GM21737 (cell line): ENCODE results near the gene ATP1A2.

ENCODE experiments used
- ATAC-seq: cut with Tn5 transposase; IDR thresholded peaks from one replicate; pipeline ENCODE4 v1.9.1; 2021; ENCODE audit warnings: mild to moderate bottlenecking, moderate library complexity; ENCODE audit not compliant: unreplicated experiment

ATP1A2 gene

GRCh38 chr1:160168609-160169369 is 53.2 kb downstream of the ATP1A2 start:
- ATAC-seq = no peak

GRCh38 chr1:160169553-160170399 is 54.2 kb downstream of the ATP1A2 start:
- peak; percentile 68 for ATAC-seq

- ATAC-seq = no peak
These were observed 55.8 kb downstream of the ATP1A2 start for GRCh38 chr1:160171354-160171753.

GRCh38 chr1:160171980-160172379 is 56.4 kb downstream of the ATP1A2 start:
- no peak for ATAC-seq

- no peak for ATAC-seq
These were observed 61.7 kb downstream of the ATP1A2 start for GRCh38 chr1:160177231-160177630.

GRCh38 chr1:160177667-160178066 is 62.1 kb downstream of the ATP1A2 start:
- ATAC-seq = no peak

GRCh38 chr1:160178731-160179130 is 63.2 kb downstream of the ATP1A2 start:
- no peak for ATAC-seq

- ATAC-seq = no peak
These were observed 63.8 kb downstream of the ATP1A2 start for GRCh38 chr1:160179336-160179735.

GRCh38 chr1:160186246-160186645 is 70.7 kb downstream of the ATP1A2 start:
- ATAC-seq = no peak

GRCh38 chr1:160186729-160187128 is 71.2 kb downstream of the ATP1A2 start:
- ATAC-seq = no peak

GRCh38 chr1:160187407-160187806 is 71.8 kb downstream of the ATP1A2 start:
- ATAC-seq = no peak

GRCh38 chr1:160188341-160188740 is 72.8 kb downstream of the ATP1A2 start:
- no peak for ATAC-seq

- no peak for ATAC-seq
These were observed 74.4 kb downstream of the ATP1A2 start, which contains the start of gene CASQ1 for GRCh38 chr1:160189649-160190625. CASQ1 (plus strand) TSS chr1:160190575; CDS start chr1:160190752, 177 bp downstream.

GRCh38 chr1:160191756-160192155 is 76.2 kb downstream of the ATP1A2 start:
- no peak for ATAC-seq

GRCh38 chr1:160192234-160192633 is 76.7 kb downstream of the ATP1A2 start:
- no peak for ATAC-seq
